Type B pancreatic cell (in vitro differentiated cells): ENCODE results near the gene GM2A. TPM values are rescaled to one million over a fixed set of nuclear protein-coding genes. Genes with fewer than 3 reads are reported as not detected.
"Not testable (repeated sequence)": the region's sequence is repeated elsewhere in the genome, so short reads cannot be mapped to it uniquely, and the experiment has no call there.

Experiments used
- DNase-seq: peaks from one replicate; pipeline ENCODE4 v3.0.0; 2021; ENCODE audit warnings: mixed read lengths; ENCODE audit not compliant: unreplicated experiment; ENCODE audit errors: extremely low spot score
- H3K27ac Mint-ChIP-seq: 2 replicates; pipeline ENCODE4 v1.8.0; 2021; ENCODE audit warnings: mild to moderate bottlenecking, mixed read lengths
- H3K27me3 Mint-ChIP-seq: 2 replicates; pipeline ENCODE4 v1.8.0; 2021; ENCODE audit warnings: mixed read lengths
- H3K36me3 Mint-ChIP-seq: 2 replicates; pipeline ENCODE4 v1.8.0; 2021; ENCODE audit warnings: mixed read lengths
- H3K4me1 Mint-ChIP-seq: one replicate; pipeline ENCODE4 v1.8.0; 2021; ENCODE audit warnings: mixed read lengths; ENCODE audit not compliant: unreplicated experiment
- H3K4me3 Mint-ChIP-seq: 2 replicates; pipeline ENCODE4 v1.8.0; 2021; ENCODE audit warnings: mild to moderate bottlenecking, mixed read lengths
- H3K9me3 Mint-ChIP-seq: 2 replicates; pipeline ENCODE4 v1.8.0; 2021; ENCODE audit warnings: mixed read lengths
- CTCF ChIP-seq: fragments of 200-600 bp; sonication (generic); conservative IDR thresholded peaks from 2 replicates; pipeline ENCODE4 v1.5.0; 2021; ENCODE audit warnings: antibody characterized with exemption, mild to moderate bottlenecking
- total RNA-seq: library from RNA; stranded (reverse); gene quantifications from 2 replicates; pipeline ENCODE4 v1.2.1, GENCODE V29; 2021; ENCODE audit warnings: low replicate concordance

GM2A gene
- total RNA-seq, 1 donor from 2014 or later, result 38.1 TPM

DNA sequence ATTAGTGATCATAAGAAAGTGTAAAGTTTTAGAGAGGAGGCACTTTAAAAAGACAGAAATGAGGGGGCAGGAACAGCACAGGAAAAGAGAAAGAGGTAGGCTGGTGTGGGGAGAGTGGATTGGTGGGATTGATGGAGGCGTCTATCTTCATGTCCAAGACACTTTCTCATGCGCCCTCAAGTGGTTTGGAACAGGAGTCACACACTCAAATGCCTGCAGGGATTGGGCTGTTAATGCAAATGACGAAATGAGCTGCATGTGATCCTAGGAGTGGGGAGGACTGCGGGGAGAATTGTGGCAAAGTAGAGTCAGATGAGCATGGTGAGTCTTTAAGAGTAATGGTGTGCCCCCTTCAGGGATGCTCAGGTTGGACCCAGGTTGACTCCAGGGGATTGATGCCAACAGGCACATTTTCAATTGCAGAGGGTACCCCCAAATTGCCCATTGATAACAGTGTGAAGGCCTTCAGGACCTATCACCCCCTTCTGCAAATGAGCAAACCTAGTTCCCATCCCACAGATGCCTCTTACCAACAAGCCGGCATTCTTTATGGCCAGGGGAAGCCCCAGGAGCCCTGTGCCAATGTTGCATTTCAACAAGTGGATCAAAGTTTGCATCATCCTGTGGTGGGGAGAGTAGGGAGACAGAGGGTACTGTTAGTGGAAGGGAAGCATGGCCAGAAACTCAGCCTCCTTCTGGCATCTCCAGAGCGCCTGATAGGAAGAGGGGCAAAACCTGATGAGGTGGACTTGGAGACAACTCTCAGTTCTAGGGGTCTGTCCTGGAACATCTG, 45.3 kb downstream of the GM2A start:
- DNase-seq, result no peak
- H3K27me3 Mint-ChIP-seq, result peaks cover 8% of the 10 kb centered on the region
- no peaks in the 10 kb centered on the region for H3K9me3 Mint-ChIP-seq
- no peaks in the 10 kb centered on the region for H3K4me1 Mint-ChIP-seq
- no peak overlapping the region for H3K4me3 Mint-ChIP-seq
- H3K27ac Mint-ChIP-seq, result no peak overlapping the region
- peak; percentile 59 for TF ChIP-seq CTCF
- H3K36me3 Mint-ChIP-seq, result no peaks in the 10 kb centered on the region

DNA sequence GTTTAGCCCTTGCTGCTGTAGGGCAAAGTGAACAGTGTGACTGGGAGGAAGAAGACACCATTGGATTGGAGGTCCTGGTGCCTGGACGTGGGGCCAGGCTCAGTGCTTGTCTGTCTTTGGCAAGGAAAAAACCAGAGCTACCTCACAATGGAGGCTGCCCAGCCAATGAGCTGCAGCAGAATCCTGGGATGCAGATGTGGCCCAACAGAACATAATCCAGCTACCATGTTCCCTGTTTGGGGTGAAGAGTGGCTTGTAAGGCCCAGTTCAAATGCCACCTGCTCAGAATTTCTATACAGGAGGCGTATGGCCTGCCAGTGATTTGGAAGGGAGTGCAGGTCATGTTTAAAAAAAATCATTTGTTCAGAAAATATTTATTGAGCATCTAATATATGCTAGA, 50.7 kb downstream of the GM2A start, which contains the start of gene SLC36A3:
Gene SLC36A3, minus strand, starts transcription at position 101 of the 400 bp plus-strand sequence. CDS start 412 bp downstream, outside the sequence.
- DNase-seq, result no peak
- Mint-ChIP-seq H3K9me3 (no peaks in the 10 kb centered on the region), H3K4me3 (no peak within 1 kb of the TSS), H3K27me3 (peaks cover 8% of the 10 kb centered on the region), H3K36me3 (no peaks in the 10 kb centered on the region), H3K4me1 (no peaks in the 10 kb centered on the region), H3K27ac (no peak within 1 kb of the TSS)
- TF ChIP-seq CTCF, result no peak

DNA sequence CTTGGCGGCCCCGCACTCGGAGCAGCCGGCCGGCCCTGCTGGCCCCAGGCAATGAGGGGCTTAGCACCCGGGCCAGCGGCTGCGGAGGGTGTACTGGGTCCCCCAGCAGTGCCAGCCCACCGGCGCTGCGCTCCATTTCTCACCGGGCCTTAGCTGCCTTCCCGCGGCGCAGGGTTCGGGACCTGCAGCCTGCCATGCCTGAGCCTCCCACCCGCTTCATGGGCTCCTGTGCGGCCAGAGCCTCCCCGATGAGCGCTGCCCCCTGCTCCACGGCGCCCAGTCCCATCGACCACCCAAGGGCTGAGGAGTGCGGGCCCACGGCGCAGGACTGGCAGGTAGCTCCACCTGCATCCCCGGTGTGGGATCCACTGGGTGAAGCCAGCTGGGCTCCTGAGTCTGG, 56.3 kb downstream of the GM2A start:
- not testable (repeated sequence) for H3K4me3 Mint-ChIP-seq, H3K36me3 Mint-ChIP-seq, DNase-seq, H3K27ac Mint-ChIP-seq, H3K27me3 Mint-ChIP-seq, H3K4me1 Mint-ChIP-seq
- H3K9me3 Mint-ChIP-seq, result peaks cover 11% of the 10 kb centered on the region

DNA sequence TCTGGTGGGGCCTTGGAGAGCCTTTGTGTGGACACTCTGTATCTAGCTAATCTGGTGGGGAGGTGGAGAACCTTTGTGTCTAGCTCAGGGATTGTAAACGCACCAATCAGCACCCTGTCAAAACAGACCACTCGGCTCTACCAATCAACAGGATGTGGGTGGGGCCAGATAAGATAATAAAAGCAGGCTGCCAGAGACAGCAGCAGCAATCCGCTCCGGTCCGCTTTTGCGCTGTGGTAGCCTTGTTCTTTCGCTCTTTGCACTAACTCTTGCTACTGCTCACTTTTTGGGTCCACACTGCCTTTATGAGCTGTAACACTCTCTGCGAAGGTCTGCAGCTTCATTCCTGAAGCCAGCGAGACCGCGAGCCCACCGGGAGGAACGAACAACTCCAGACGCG, 56.8 kb downstream of the GM2A start:
- not testable (repeated sequence) for DNase-seq, H3K27me3 Mint-ChIP-seq, H3K27ac Mint-ChIP-seq, H3K4me3 Mint-ChIP-seq, H3K4me1 Mint-ChIP-seq, H3K36me3 Mint-ChIP-seq
- H3K9me3 Mint-ChIP-seq, result peaks cover 11% of the 10 kb centered on the region

DNA sequence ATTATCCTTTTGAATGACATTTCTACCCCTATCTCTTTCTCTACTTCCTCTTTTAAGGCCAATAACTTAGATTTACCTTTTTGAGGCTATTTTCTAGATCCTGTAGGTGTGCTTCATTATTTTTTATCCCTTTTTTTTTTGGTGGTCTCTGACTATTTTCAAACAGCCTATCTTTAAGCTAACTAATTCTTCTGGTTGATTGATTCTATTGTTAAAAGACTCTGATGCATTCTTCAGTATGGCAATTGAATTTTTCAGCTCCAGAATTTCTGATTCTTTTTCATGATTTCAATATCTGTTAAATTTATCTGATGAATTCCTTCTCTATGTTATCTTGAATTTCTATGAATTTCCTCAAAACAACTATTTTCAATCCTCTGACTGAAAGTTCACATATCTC, 57.9 kb downstream of the GM2A start:
- Mint-ChIP-seq H3K4me3 (no peak overlapping the region), H3K27me3 (peaks cover 2% of the 10 kb centered on the region), H3K36me3 (no peaks in the 10 kb centered on the region)

GRCh38 chr5:151312756-151313324, 59.9 kb downstream of the GM2A start:
- no peak for DNase-seq
- Mint-ChIP-seq H3K9me3 (peaks cover 11% of the 10 kb centered on the region), H3K4me3 (no peak overlapping the region), H3K4me1 (peaks cover 3% of the 10 kb centered on the region), H3K27ac (no peak overlapping the region), H3K36me3 (no peaks in the 10 kb centered on the region), H3K27me3 (peaks cover 3% of the 10 kb centered on the region)
- no peak for TF ChIP-seq CTCF

More for the DNA sequence above, 57.9 kb downstream of the GM2A start:
- H3K27ac Mint-ChIP-seq, result no peak overlapping the region
- DNase-seq, result no peak
- H3K9me3 Mint-ChIP-seq, result peaks cover 11% of the 10 kb centered on the region
- TF ChIP-seq CTCF, result no peak
- peaks cover 2% of the 10 kb centered on the region for H3K4me1 Mint-ChIP-seq
